HG03045 (cell line): ENCODE data around the gene ANKRD40.
"Not testable (repeated sequence)": the region's sequence is repeated elsewhere in the genome, so short reads cannot be mapped to it uniquely, and the experiment has no call there.

Source experiments
- ATAC-seq: cut with Tn5 transposase; IDR thresholded peaks from one replicate; pipeline ENCODE4 v1.9.1; 2021; ENCODE audit warnings: mild to moderate bottlenecking, moderate library complexity; ENCODE audit not compliant: unreplicated experiment

Gene ANKRD40

DNA sequence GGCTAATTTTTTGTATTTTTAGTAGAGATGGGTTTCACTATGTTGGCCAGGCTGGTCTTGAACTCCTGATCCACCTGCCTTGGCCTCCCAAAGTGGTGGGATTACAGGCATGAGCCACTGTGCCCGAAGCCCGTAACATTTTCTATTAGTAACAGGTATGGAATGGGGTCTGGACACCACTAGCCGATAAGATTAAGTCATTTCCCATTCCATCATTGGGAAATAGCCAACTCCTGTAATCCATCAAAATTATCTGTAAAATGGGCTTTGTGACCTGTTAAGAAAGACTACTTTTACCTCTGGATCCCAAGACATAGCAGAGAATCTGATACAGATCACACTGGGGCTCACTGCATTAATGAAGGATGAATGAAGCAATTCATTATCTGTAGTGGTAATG is 7.8 kb upstream of the ANKRD40 start:
- no peak for ATAC-seq

DNA sequence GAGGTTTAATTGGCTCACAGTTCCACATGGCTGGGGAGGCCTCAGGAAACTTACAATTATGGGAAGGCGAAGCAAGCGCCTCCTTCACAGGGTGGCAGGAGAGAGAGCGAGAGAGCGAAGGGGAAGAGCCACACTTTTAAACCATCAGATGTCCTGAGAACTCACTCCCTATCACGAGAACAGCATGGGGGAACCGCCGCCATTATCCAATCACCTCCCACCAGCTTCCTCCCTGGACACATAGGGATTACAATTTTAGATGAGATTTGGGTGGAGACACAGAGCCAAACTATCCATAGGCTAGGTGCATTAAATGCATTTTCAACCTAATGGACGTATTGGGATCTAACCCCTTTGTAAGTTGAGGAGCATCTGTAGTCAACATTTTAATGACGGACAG is 4.9 kb upstream of the ANKRD40 start:
- ATAC-seq = no peak

DNA sequence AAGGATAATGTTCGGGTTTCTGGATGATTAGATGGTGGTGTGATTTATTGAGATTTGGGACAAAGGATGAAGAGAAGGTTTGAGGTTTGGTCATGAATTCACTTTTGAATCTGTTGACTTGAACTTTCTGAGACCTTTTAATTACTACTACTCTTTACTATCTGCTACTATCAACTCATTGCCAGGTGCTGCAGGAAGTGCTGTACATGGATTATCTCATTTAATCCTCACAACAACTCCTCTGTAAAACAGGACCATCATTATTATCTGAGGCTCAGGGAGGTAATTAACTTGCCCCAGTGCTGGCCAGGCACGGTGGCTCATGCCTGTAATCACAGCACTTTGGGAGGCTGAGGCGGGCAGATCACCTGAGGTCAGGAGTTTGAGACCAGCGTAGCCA is 2.9 kb upstream of the ANKRD40 start:
- no peak for ATAC-seq

DNA sequence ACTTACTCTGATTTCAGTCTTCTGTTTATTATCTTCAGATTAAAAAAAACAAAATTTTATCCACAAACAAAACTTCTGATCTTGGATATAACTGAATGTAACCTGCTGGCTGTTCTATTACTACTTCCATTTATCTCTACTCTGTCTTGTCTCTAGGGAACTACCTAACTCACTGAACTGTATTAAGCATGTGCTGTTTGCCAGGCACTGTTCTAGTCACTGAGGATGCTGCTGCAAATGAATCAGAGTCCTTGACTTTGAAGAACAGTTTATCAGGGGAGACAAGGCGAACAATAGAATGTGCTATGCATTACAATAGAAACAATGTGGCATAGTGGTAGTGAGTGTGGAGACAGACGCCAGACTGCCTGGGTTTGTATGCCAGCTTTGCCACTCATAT is 2.3 kb upstream of the ANKRD40 start:
- no peak for ATAC-seq

DNA sequence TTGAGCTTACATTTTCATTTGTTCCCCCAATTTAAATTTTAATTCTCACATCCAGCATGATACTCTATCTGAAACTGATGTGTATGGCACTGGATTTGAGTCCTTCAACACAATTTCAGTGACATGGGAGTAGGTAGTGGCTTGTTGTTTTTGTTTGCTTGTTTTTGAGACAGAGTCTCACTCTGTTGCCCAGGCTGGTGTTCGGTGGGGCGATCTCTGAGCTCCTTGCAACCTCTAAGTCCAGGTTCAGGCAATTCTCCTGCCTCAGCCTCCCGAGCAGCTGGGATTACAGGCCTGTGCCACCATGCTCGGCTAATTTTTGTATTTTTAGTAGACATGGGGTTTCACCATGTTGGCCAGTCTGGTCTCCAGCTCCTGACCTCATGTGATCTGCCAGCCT is 1.3 kb upstream of the ANKRD40 start:
- ATAC-seq = not testable (repeated sequence)

DNA sequence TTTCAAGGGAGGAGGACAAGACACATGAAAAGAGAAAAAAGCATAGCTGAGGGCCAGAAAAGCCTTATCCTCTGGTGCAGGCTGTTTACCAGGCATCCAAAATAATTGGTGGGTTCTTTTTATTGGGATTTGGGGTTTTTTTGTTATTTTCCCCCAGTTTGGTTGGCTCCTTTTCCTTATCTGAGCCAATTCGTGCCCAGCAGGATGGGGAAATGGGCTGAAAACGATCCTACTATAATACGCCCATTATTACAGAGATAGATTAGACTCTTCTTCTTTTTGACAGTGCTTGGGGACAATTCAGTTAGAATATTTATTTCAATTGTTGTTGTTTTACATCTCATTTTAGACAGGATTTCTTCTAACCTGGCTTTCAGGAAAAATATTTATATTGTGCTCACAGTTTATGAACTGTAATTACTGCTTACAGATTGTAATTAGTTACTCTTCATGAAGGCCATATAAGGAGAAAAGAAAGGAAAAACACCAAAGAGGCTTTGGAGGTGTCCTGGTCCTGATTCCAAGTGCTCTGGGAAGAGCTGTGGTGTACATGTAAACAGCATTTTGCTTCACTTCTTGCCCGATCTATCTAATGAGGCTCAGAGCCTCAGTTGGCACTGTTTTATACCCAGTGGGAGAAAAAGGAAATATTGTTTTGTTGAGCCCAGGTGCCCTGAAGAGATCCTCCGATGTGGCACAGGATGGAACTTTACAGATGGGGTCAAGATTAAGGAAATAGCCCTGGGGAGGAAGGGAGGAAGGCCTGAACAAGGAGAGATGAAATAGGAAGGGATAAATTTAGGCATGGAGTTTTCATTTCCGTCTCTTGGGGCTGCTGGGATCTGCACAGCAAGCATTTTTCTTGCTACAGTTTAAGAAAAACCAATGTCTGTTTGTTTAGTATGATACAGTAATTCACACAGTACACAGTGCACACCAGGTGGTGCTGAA is 611 bp upstream of the ANKRD40 start:
- no peak for ATAC-seq

DNA sequence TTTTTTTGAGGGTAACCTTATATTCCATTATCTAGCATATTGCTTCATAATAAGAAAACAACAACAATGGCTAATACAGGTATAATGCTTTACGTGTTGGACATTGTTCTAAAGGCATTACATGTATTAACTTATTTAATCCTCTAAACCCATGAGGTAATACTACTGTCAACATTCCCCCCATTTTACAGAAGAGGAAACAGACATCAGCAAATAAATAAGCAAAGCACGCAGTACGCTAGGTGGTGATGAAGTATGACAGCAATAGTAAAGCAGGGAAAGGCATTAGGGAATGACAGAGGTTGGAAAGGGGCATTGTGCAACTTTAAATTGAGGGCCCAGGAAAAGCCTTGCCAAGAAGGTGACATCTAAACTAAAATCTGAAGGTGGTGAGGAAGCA is 4.6 kb downstream of the ANKRD40 start:
- ATAC-seq = no peak

DNA sequence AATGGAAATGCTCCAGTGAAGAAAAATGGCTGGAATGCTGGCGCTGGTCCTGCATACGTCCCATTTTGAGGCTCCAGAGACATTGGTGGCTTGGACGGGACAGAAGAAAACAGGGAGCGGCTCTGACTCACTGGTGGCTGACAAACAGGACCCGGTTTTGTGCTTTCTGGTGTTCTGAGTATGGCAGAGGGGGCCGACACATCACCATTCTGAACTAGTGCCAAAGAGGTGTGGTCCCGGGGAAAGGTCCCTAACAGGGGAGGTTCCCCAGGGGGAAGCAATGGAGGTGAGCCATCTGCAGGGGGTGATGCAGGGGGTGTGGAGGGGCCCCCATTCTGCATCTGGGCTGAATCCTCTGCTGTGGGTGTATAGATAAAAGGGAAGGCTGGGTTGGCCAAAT is 8.3 kb downstream of the ANKRD40 start:
- ATAC-seq = no peak

DNA sequence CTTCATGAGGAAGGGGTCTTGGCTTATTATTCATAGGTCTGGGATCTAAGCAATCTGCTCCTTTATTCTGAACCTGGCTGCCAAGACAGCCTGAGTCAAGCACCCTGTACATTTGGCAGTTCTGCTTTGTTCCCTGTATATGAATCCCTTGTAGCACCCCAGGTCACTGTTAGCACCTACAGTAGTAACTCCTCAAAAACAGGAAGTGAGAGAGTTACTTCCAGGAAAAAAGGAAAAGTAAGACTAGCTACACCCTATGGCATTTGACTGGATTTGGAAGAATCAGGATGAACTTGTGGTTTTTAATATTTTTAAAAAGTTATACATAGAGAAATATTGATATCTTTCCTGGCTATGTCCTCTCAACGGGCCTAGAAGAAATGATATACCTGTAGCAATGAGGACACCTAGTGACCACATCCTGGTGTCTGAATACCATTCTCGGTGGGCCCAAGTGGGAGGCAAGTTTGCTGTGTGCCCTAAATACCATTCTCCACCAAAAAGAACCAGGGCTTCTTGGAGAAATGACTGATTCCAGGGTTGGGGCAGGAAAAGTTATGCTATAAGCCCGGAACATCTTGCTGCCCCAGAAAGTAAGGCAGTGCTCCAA is 9.9 kb downstream of the ANKRD40 start:
- ATAC-seq = no peak

DNA sequence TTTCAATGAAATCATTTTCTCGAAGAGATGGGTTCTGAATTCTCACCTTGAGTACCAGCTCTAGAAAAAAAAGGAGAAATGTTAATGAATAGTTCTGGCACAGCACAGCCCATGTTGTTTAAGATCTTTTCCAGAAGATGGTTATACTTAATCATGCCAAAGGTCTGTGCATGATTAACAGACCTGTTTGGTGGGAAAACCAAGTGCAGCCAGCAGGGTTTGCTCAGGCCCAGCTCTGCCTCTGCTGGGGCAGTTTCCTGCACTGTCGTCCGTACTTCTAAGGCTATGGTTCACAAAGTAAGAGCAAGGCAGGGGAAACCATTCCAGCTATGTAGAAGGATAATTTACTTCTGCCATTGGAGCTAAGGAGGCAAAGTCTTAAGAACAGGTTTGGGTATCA is 10.7 kb downstream of the ANKRD40 start:
- ATAC-seq = no peak

DNA sequence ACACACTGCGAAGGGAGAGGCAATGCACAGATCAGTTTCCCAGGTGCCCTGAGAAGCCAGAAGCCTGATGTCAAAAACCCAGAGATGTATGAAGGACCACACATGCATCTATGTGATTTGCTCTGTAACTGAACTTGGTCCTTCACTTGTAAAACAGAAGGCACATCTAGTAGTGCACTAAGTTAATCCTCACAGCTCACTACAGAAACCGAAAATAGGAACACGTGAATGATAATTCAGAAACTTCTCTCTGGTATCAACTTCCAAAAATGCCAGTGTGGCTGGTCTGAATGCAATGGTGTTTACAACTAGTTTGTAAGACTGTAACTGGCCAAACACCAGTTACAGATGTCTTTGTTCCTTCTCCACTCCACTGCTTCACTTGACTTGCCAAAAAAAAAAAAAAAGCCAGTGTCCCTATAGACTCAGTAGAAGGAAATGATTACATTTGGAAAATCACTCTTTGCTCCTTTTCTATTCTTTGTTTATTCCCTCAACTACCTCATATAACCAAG is 11.3 kb downstream of the ANKRD40 start:
- ATAC-seq = no peak

DNA sequence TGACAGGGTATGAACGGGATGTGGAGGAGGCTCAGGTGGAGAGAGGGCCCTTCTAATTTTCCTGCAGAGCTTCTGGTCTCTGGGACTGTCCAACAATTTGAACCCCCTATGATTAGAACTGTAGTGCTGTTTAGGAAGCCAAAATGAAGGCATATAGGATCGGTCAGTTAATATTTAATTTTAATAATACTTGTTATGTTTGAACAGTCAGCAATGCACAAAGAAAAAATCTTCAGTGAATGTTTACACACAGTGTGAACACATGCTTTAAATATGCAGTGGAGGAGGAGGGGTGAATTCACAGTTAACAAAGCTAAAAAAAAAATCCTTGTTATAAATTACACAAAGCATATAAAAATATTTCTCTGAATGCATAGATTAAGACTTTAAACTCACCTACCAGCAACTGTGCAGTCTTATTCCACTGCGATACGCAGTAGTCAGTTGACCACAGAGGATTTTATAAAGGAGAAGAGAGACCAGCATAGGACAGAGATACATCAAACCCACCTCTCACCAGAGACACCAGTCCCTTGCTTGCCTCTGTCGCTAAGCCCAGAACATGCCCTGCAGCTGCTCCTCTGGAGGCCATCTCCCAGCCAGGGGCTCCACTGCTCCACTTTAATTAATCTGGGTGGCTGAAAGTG is 14.6 kb downstream of the ANKRD40 start:
- ATAC-seq = no peak

DNA sequence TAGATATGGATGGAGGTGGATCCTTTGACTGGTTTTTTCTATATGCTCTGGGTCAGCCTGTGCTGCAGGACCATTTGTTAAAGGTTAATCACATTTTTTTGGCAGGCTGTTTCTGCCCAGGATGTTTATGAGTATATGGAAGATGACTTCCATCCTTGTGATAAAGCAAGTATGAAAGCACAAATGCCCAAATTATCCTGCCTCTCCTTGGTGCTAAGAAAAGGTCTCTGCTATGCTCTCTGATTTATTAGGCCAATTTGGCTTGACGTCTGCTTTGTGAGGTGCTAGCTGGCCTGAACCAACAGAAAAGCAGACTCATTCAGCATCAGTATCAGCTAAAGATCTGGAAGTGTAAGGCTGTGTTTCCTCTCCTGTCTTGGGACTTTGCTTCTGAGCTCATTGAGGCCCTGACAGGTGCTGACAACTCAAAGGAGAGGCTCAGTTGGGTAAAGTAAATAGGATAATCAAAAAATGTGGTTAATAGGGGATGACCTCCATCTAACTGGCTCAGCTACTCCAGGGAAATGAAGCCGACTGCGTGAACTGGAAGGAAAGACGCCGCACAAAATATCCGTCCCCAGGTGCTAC is 15.2 kb downstream of the ANKRD40 start:
- ATAC-seq = no peak

DNA sequence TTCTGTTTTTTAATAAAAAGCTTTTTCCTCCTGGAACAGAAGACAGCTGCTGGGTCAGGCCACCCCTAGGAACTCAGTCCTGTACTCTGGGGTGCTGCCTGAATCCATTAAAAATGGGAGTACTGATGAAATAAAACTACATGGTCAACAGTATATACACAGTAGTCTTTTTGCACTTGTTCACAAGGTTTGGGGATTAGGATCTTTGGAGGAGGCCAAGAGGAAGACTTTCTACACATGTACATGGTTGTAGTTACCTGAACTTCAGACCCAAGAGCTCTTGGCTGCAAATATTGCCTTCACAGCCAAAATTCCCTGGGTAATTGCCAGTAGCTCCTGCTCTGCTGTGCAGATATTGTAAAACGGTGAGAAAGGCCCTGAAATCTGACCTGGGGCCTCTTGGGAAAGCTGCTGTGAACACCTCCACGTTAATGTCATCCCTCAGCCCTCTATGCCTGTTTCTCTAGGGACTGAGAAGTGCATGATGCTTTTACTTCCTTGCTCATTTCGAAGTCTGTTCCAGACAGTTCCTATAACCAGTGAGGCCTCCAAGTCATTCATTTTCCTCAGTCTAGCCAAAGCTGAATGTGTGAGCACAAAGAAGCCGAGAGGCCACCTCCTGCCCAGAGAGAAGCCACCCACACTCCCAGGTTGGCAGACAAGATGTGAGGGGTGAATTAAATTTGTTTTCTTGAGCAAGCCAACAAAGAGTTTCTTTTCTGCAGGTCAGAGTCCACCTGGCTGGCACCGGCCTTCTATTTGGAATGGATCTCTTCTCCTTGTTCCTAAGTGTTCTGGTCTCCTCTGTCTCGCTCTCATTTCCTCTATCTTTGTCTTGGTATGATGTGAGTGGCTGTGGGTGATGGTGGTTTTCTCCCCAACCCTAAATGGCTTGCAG is 15.9 kb downstream of the ANKRD40 start:
- ATAC-seq = no peak

DNA sequence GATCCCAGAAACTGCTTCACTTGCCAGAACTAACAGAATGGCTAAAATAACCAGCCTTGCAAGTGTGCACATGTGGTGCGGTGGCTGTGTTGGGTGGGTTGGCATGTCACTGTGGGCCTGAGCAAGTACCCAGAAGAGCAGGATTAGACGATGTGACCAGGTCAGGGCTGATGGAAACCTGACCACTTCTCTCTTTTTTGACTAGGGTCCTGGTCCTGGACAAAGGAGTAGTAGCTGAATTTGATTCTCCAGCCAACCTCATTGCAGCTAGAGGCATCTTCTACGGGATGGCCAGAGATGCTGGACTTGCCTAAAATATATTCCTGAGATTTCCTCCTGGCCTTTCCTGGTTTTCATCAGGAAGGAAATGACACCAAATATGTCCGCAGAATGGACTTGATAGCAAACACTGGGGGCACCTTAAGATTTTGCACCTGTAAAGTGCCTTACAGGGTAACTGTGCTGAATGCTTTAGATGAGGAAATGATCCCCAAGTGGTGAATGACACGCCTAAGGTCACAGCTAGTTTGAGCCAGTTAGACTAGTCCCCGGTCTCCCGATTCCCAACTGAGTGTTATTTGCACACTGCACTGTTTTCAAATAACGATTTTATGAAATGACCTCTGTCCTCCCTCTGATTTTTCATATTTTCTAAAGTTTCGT is 16.7 kb downstream of the ANKRD40 start:
- no peak for ATAC-seq

DNA sequence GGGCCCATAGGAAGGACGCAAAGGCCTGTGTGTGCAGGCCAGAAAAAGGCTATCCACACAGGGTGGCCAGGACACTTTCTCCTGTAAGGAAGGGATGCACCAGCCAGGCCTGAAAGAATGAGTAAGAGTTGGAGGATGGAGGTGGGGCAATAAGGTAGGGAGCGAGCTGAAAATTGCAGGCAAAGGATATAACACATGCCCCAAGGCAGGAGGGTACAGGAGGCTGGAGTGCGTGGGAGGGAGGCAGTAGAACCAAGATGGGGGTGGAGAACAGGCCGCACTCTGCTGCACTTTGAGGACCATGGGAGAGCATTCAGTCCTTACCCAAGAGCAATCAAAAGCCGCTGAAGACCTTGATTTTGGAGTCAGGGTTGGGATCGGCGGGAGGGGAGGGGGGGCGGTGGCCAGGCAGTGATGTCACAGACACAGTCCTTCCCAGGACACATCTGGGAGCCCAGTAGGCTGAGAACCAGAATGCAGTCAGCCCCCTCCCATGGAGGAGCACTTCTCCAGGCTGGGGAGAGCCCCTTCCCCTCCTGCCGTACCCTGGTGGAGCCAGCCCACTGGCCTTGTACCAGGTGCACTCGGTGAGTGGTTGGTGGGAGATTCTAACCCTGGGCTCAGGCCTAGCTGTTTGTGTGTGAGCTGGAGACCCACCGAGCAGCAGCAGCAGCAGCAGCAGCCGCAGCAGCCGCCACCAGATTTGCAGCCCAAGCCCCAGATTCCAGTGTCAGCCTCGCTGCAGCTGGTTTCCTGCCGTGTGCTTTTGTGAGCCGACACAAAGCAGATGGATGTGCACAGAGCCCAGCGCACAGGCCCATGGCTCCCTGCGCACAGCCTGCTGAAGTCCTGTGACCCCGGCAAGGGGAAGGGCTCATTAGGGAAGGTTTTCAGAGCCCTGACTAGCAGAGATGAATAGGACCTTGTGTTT is 17.5 kb downstream of the ANKRD40 start:
- no peak for ATAC-seq

DNA sequence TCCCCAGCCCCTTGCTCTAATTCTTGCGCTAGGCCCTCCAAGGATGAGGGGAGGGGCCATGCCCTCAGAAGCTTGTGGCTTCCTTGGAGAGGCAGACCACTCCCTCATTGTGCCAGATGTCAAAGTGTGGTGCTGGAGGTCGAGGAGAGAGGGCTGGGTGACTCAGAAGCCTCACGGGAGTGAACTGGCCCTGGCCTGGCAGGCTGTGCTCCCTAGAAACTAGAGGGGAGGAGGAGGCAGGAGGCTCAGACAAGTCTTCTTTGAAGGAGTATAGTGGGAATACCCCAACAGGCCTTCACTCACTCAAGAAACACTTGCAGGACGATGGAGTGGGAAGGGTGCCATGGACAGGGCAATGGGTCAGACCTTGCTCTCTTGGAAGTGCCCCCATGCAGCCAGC is 18.5 kb downstream of the ANKRD40 start:
- no peak for ATAC-seq

DNA sequence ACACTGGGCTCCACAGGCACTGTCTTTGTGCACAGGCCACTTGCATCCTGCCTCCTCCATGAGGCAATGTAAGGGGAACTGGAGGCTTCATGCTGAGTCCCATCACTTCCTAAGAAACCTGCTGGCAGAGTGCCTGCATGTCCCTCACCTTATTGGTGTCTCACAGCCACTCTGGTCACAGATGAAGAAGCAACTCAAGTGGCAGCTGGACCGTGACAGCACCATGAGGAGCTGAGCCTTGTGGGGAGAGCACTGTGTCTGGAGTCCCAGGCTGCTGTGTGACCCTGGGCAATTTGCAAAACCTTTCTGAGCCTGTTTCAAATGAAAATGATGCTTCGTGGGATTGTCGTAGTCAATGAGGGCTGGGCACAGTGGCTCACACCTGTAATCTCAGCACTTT is 19.5 kb downstream of the ANKRD40 start:
- no peak for ATAC-seq
